HEK293 (cell line): ENCODE measurements around the gene PKNOX2.

ENCODE experiments used
- CTCF ChIA-PET: fragments of 350-600 bp; formaldehyde crosslinking; extraction: SDS; loops from one replicate; lab custom pipeline; 2021; ENCODE audit warnings: antibody characterized with exemption; lab: Yijun Ruan, JAX
- POLR2A ChIA-PET: fragments of 300-600 bp; formaldehyde crosslinking; extraction: SDS; loops from one replicate; lab custom pipeline; 2020; ENCODE audit warnings: antibody characterized with exemption, inconsistent platforms; lab: Yijun Ruan, JAX
- H3K27ac ChIP-seq: fragments of 200-500 bp; sonication (Bioruptor generic); 2 replicates; pipeline ENCODE4 v1.5.1; 2014; ENCODE audit warnings: low read depth, low read length, control low read depth, inconsistent platforms; ENCODE audit errors: extremely low read depth
- H3K36me3 ChIP-seq, 2 experiments: fragments of 200-500 bp in 1 of 2; sonication (Bioruptor generic) in 1 of 2; 1 replicate in 1 of 2; 2 replicates in 1 of 2; pipeline ENCODE4 v1.5.1; 2014 to 2017; ENCODE audit warnings: inconsistent platforms in 2 of 2, low read length in 2 of 2; ENCODE audit not compliant: control insufficient read depth in 2 of 2, insufficient read depth in 1 of 2
- H3K4me1 ChIP-seq: fragments of 200-500 bp; sonication (Bioruptor generic); 2 replicates; pipeline ENCODE4 v1.5.1; 2014; ENCODE audit warnings: mild to moderate bottlenecking, low read length, inconsistent platforms; ENCODE audit not compliant: control insufficient read depth, insufficient read depth
- H3K4me3 ChIP-seq: 2 replicates; pipeline ENCODE4 v1.5.1; 2011; ENCODE audit warnings: low read depth, mild to moderate bottlenecking, control low read depth, low read length, moderate library complexity
- H3K9me3 ChIP-seq: fragments of 200-500 bp; sonication (Bioruptor generic); 2 replicates; pipeline ENCODE4 v1.5.1; 2014; ENCODE audit warnings: low read depth, low read length, inconsistent platforms; ENCODE audit not compliant: control insufficient read depth, insufficient read depth
- GLI4 ChIP-seq: fragments of 450-650 bp; formaldehyde crosslinking; IDR thresholded peaks from 2 replicates; pipeline ENCODE4 v1.5.1; 2016; ENCODE audit warnings: missing biosample characterization, missing genetic modification characterization
- KLF1 ChIP-seq: fragments of 450-650 bp; formaldehyde crosslinking; IDR thresholded peaks from 2 replicates; pipeline ENCODE4 v1.5.1; 2016; ENCODE audit warnings: missing biosample characterization, missing genetic modification characterization
- SALL2 ChIP-seq: fragments of 450-650 bp; formaldehyde crosslinking; IDR thresholded peaks from 2 replicates; pipeline ENCODE4 v1.5.0; 2017; ENCODE audit warnings: missing biosample characterization, mild to moderate bottlenecking, missing genetic modification characterization, borderline replicate concordance
- ZBTB44 ChIP-seq: fragments of 450-650 bp; IDR thresholded peaks from 2 replicates; pipeline ENCODE4 v1.5.1; 2018; ENCODE audit warnings: missing biosample characterization, mild to moderate bottlenecking, missing genetic modification characterization
- ZFHX2 ChIP-seq: fragments of 450-650 bp; formaldehyde crosslinking; conservative IDR thresholded peaks from 2 replicates; pipeline ENCODE4 v1.5.1; 2016; ENCODE audit warnings: missing biosample characterization, missing genetic modification characterization
- ZNF274 ChIP-seq, 2 experiments: fragments of 200-500 bp in 1 of 2; fragments of 450-650 bp in 1 of 2; sonication (Bioruptor generic) in 1 of 2; formaldehyde crosslinking in 1 of 2; IDR thresholded peaks; 2 replicates each; pipeline versions ENCODE4 v1.5.1 to v1.6.1; 2014 to 2016; ENCODE audit warnings: borderline replicate concordance in 1 of 2, inconsistent platforms in 1 of 2, low read length in 1 of 2, missing biosample characterization in 1 of 2, missing genetic modification characterization in 1 of 2
- ZNF404 ChIP-seq: fragments of 450-650 bp; formaldehyde crosslinking; IDR thresholded peaks from 2 replicates; pipeline ENCODE4 v1.5.1; 2017; ENCODE audit warnings: missing biosample characterization, missing genetic modification characterization
- ZNF544 ChIP-seq: fragments of 450-650 bp; formaldehyde crosslinking; IDR thresholded peaks from 2 replicates; pipeline ENCODE4 v1.5.0; 2017; ENCODE audit warnings: missing biosample characterization, missing genetic modification characterization
- ZNF555 ChIP-seq: fragments of 450-650 bp; formaldehyde crosslinking; conservative IDR thresholded peaks from 2 replicates; pipeline ENCODE4 v1.5.1; 2017; ENCODE audit warnings: missing biosample characterization, mild to moderate bottlenecking, missing genetic modification characterization, inconsistent platforms
- ZNF645 ChIP-seq: fragments of 450-650 bp; formaldehyde crosslinking; IDR thresholded peaks from 2 replicates; pipeline ENCODE4; 2016; ENCODE audit warnings: missing biosample characterization, missing genetic modification characterization
- ZSCAN23 ChIP-seq: fragments of 450-650 bp; formaldehyde crosslinking; IDR thresholded peaks from 2 replicates; pipeline ENCODE4 v1.5.1; 2016; ENCODE audit warnings: missing biosample characterization, missing genetic modification characterization
- TF ChIP-seq, protein P1 (sequence below): sonication (generic); formaldehyde crosslinking; IDR thresholded peaks from 2 replicates; pipeline ENCODE4 v1.8.1; 2022; ENCODE audit warnings: mild to moderate bottlenecking, moderate library complexity, missing genetic modification reagents
- TF ChIP-seq, protein P2 (sequence below): fragments of 450-650 bp; formaldehyde crosslinking; IDR thresholded peaks from 2 replicates; pipeline ENCODE4 v1.5.1; 2016; ENCODE audit warnings: missing biosample characterization, missing genetic modification characterization
- TF ChIP-seq, protein P3 (sequence below): fragments of 450-650 bp; formaldehyde crosslinking; IDR thresholded peaks from 2 replicates; pipeline ENCODE4 v1.5.1; 2016; ENCODE audit warnings: missing biosample characterization, missing genetic modification characterization

Gene PKNOX2

GRCh38 chr11:125292100-125292499 is 127.5 kb downstream of the PKNOX2 start:
- Histone ChIP-seq H3K36me3 (no peaks in the 10 kb centered on the region), H3K9me3 (no peaks in the 10 kb centered on the region), H3K4me3 (no peak overlapping the region), H3K27ac (no peak overlapping the region), H3K4me1 (no peaks in the 10 kb centered on the region)
- POLR2A ChIA-PET: no interaction called here
- CTCF ChIA-PET: no interaction called here
- TF ChIP-seq SALL2 (tag by site-specific recombination) (no peak), GLI4 (tag by site-specific recombination) (no peak), ZNF555 (tag by site-specific recombination) (no peak), KLF1 (tag by site-specific recombination) (no peak)
- TF ChIP-seq, protein P1, sequence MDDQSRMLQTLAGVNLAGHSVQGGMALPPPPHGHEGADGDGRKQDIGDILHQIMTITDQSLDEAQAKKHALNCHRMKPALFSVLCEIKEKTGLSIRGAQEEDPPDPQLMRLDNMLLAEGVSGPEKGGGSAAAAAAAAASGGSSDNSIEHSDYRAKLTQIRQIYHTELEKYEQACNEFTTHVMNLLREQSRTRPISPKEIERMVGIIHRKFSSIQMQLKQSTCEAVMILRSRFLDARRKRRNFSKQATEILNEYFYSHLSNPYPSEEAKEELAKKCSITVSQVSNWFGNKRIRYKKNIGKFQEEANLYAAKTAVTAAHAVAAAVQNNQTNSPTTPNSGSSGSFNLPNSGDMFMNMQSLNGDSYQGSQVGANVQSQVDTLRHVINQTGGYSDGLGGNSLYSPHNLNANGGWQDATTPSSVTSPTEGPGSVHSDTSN: no peak
- TF ChIP-seq, protein P2, sequence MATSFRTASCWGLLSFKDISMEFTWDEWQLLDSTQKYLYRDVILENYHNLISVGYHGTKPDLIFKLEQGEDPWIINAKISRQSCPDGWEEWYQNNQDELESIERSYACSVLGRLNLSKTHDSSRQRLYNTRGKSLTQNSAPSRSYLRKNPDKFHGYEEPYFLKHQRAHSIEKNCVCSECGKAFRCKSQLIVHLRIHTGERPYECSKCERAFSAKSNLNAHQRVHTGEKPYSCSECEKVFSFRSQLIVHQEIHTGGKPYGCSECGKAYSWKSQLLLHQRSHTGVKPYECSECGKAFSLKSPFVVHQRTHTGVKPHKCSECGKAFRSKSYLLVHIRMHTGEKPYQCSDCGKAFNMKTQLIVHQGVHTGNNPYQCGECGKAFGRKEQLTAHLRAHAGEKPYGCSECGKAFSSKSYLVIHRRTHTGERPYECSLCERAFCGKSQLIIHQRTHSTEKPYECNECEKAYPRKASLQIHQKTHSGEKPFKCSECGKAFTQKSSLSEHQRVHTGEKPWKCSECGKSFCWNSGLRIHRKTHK (tag by site-specific recombination): no peak

DNA sequence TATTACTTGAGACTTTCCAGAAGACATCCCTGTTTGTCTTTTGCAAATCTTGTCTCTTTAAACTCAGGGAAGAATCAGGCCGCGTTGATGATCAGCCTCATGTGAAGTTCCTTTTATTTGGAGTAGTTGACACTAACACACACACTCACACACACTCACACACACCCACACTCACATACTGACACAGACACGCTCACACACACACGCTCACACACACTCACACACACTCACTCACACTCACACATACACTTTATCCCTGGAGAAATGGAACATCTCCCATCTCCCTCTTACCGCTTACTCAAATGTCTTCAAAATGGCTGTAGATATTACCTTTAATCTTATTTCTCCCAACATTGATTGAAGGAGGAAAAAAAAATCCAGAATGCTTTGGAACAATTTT is 129.0 kb downstream of the PKNOX2 start:
- no peak overlapping the region for H3K27ac ChIP-seq
- no peak overlapping the region for H3K4me3 ChIP-seq
- POLR2A ChIA-PET: no interaction called here
- no peaks in the 10 kb centered on the region for H3K9me3 ChIP-seq
- CTCF ChIA-PET: no interaction called here
- H3K4me1 ChIP-seq: no peaks in the 10 kb centered on the region
- H3K36me3 ChIP-seq: no peaks in the 10 kb centered on the region
- TF ChIP-seq ZBTB44 (no peak), ZFHX2 (tag by site-specific recombination) (0 out of 2 replicates have a peak, but pooled peaks have one; percentile 23)

GRCh38 chr11:125295931-125296330 is 131.4 kb downstream of the PKNOX2 start:
- ChIA-PET POLR2A (no interaction called here), CTCF (no interaction called here)

More at GRCh38 chr11:125295931-125296330, 131.4 kb downstream of the PKNOX2 start:
- TF ChIP-seq ZSCAN23 (no peak), ZNF274 (IDR thresholded peaks at IDR 0.05; ENCODE audit: low read length) (no peak), ZNF274 (tag by site-specific recombination; IDR thresholded peaks at IDR 0.05; ENCODE audit: borderline replicate concordance) (no peak), ZNF404 (tag by site-specific recombination) (no peak), ZNF544 (tag by site-specific recombination) (no peak), ZNF645 (no peak)
- TF ChIP-seq, protein P3, sequence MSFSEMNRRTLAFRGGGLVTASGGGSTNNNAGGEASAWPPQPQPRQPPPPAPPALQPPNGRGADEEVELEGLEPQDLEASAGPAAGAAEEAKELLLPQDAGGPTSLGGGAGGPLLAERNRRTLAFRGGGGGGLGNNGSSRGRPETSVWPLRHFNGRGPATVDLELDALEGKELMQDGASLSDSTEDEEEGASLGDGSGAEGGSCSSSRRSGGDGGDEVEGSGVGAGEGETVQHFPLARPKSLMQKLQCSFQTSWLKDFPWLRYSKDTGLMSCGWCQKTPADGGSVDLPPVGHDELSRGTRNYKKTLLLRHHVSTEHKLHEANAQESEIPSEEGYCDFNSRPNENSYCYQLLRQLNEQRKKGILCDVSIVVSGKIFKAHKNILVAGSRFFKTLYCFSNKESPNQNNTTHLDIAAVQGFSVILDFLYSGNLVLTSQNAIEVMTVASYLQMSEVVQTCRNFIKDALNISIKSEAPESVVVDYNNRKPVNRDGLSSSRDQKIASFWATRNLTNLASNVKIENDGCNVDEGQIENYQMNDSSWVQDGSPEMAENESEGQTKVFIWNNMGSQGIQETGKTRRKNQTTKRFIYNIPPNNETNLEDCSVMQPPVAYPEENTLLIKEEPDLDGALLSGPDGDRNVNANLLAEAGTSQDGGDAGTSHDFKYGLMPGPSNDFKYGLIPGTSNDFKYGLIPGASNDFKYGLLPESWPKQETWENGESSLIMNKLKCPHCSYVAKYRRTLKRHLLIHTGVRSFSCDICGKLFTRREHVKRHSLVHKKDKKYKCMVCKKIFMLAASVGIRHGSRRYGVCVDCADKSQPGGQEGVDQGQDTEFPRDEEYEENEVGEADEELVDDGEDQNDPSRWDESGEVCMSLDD: no peak
- TF ChIP-seq, all 188 proteins: peak for 0
- no peak overlapping the region for H3K4me3 ChIP-seq
- H3K27ac ChIP-seq: no peak overlapping the region
- peaks cover 2% of the 10 kb centered on the region; the same call in 1 of the 2 replicates for H3K4me1 ChIP-seq
- no peaks in the 10 kb centered on the region for H3K36me3 ChIP-seq
- H3K9me3 ChIP-seq: no peaks in the 10 kb centered on the region
